ENCODE results near the gene HBZ.
A peak's percentile ranks its signal among the peaks of the same experiment; 100 is the strongest.
"Not testable (repeated sequence)": the region's sequence is repeated elsewhere in the genome, so short reads cannot be mapped to it uniquely, and the experiment has no call there.

Gene HBZ

GRCh38 chr16:166375-167121 lies 14.1 kb downstream of the HBZ start:
- TF ChIP-seq CTCF (IDR thresholded peaks at IDR 0.05) = no peak
- no peak for DNase-seq (ENCODE audit: low spot score)
- peak overlapping the region; percentile 47 for H3K4me3 ChIP-seq
- H3K27ac ChIP-seq = no peak overlapping the region

- H3K27ac ChIP-seq = no peak overlapping the region
- TF ChIP-seq CTCF (IDR thresholded peaks at IDR 0.05) = no peak
- DNase-seq (ENCODE audit: low spot score) = no peak
- no peak overlapping the region for H3K4me3 ChIP-seq
Observed at GRCh38 chr16:167122-167690, 14.8 kb downstream of the HBZ start.

GRCh38 chr16:168424-168823 lies 16.0 kb downstream of the HBZ start:
- Histone ChIP-seq H3K4me3 (no peak overlapping the region), H3K27ac (no peak overlapping the region)
- DNase-seq (ENCODE audit: low spot score) = no peak
- TF ChIP-seq CTCF (IDR thresholded peaks at IDR 0.05) = no peak

- Histone ChIP-seq H3K4me3 (no peak overlapping the region), H3K27ac (no peak overlapping the region)
- no peak for DNase-seq (ENCODE audit: low spot score)
- TF ChIP-seq CTCF (IDR thresholded peaks at IDR 0.05) = no peak
Observed at GRCh38 chr16:169014-169413, 16.6 kb downstream of the HBZ start.

GRCh38 chr16:170088-170507 lies 17.7 kb downstream of the HBZ start:
- not testable (repeated sequence) for DNase-seq (ENCODE audit: low spot score); H3K4me3 ChIP-seq; H3K27ac ChIP-seq

GRCh38 chr16:170788-171187 lies 18.3 kb downstream of the HBZ start:
- no peak for DNase-seq (ENCODE audit: low spot score)
- no peak for TF ChIP-seq CTCF (IDR thresholded peaks at IDR 0.05)
- H3K4me3 ChIP-seq = no peak overlapping the region
- no peak overlapping the region for H3K27ac ChIP-seq

GRCh38 chr16:172374-172941 lies 20.0 kb downstream of the HBZ start, which contains the start of gene HBA2:
HBA2 (plus strand) TSS chr16:172876; CDS start chr16:172913, 37 bp downstream.
- not testable (repeated sequence) for H3K27ac ChIP-seq; DNase-seq (ENCODE audit: low spot score); H3K4me3 ChIP-seq

- not testable (repeated sequence) for H3K4me3 ChIP-seq; DNase-seq (ENCODE audit: low spot score); H3K27ac ChIP-seq
Observed at GRCh38 chr16:173211-173854, 20.9 kb downstream of the HBZ start.

- H3K27ac ChIP-seq; H3K4me3 ChIP-seq; DNase-seq (ENCODE audit: low spot score): not testable (repeated sequence)
Observed at GRCh38 chr16:173928-174769, 21.7 kb downstream of the HBZ start.
